RWPE2 (cell line): ENCODE results near the gene IFNK.

Experiments
- ATAC-seq: fragments of 200-7000 bp; cut with Tn5 transposase; 3 replicates; pipeline ENCODE4 v1.9.1; 2021; ENCODE audit warnings: low read depth
- DNase-seq: peaks from one replicate; pipeline ENCODE4 v3.0.0-alpha.2; 2020; ENCODE audit warnings: low spot score
- H3K27ac ChIP-seq: fragments of 450-650 bp; 2 replicates; pipeline ENCODE4 v1.5.1; 2017; ENCODE audit warnings: mild to moderate bottlenecking; ENCODE audit not compliant: poor library complexity, severe bottlenecking
- H3K27me3 ChIP-seq: fragments of 250-450 bp; sonication (Bioruptor Pico); 2 replicates; pipeline ENCODE4 v1.5.1; 2021; ENCODE audit warnings: mild to moderate bottlenecking, moderate library complexity; ENCODE audit not compliant: insufficient read depth, poor library complexity, severe bottlenecking
- H3K36me3 ChIP-seq: fragments of 250-450 bp; sonication (Bioruptor Pico); 2 replicates; pipeline ENCODE4 v1.5.1; 2020; ENCODE audit warnings: low read depth, mild to moderate bottlenecking, moderate library complexity
- H3K4me1 ChIP-seq: fragments of 250-450 bp; sonication (Bioruptor Pico); 2 replicates; pipeline ENCODE4 v1.5.1; 2021; ENCODE audit warnings: mild to moderate bottlenecking, moderate library complexity; ENCODE audit not compliant: insufficient read depth, poor library complexity, severe bottlenecking
- H3K4me3 ChIP-seq: fragments of 250-450 bp; sonication (Bioruptor Pico); 2 replicates; pipeline ENCODE4 v1.5.1; 2021; ENCODE audit warnings: mild to moderate bottlenecking, moderate library complexity; ENCODE audit not compliant: severe bottlenecking
- H3K9me3 ChIP-seq: fragments of 250-450 bp; sonication (Bioruptor Pico); 2 replicates; pipeline ENCODE4 v1.5.1; 2021; ENCODE audit warnings: mild to moderate bottlenecking, moderate library complexity; ENCODE audit not compliant: severe bottlenecking
- CTCF ChIP-seq: fragments of 450-650 bp; IDR thresholded peaks from one replicate; pipeline ENCODE4 v1.5.1; 2017; ENCODE audit warnings: mild to moderate bottlenecking, moderate library complexity; ENCODE audit not compliant: poor library complexity, severe bottlenecking

Gene IFNK

GRCh38 chr9:27505744-27506161 lies 18.3 kb upstream of the IFNK start:
- peaks cover 10% of the 10 kb centered on the region; the same call in 1 of the 2 replicates for H3K36me3 ChIP-seq

GRCh38 chr9:27506981-27507380 lies 17.1 kb upstream of the IFNK start:
- no peak for TF ChIP-seq CTCF

More at GRCh38 chr9:27505744-27506161, 18.3 kb upstream of the IFNK start:
- Histone ChIP-seq H3K9me3 (no peaks in the 10 kb centered on the region), H3K27me3 (no peaks in the 10 kb centered on the region), H3K4me3 (no peak overlapping the region), H3K27ac (peak overlapping the region; percentile 100), H3K4me1 (peaks cover 27% of the 10 kb centered on the region)
- ATAC-seq: peak; percentile 80
- DNase-seq: no peak
- no peak for TF ChIP-seq CTCF

GRCh38 chr9:27510780-27511179 lies 13.3 kb upstream of the IFNK start:
- ATAC-seq: 0 out of 3 replicates have a peak, but pooled peaks have one; percentile 18
- H3K9me3 ChIP-seq: no peaks in the 10 kb centered on the region
- H3K27ac ChIP-seq: peak overlapping the region; percentile 100
- TF ChIP-seq CTCF: no peak
- H3K27me3 ChIP-seq: no peaks in the 10 kb centered on the region
- peaks cover 6% of the 10 kb centered on the region; the same call in 1 of the 2 replicates for H3K36me3 ChIP-seq
- DNase-seq: no peak
- H3K4me1 ChIP-seq: peaks cover 20% of the 10 kb centered on the region
- no peak overlapping the region for H3K4me3 ChIP-seq

More at GRCh38 chr9:27506981-27507380, 17.1 kb upstream of the IFNK start:
- DNase-seq: no peak
- Histone ChIP-seq H3K9me3 (no peaks in the 10 kb centered on the region), H3K4me1 (peaks cover 28% of the 10 kb centered on the region), H3K27me3 (no peaks in the 10 kb centered on the region), H3K27ac (peak overlapping the region; percentile 100), H3K36me3 (peaks cover 10% of the 10 kb centered on the region; the same call in 1 of the 2 replicates), H3K4me3 (no peak overlapping the region)
- no peak for ATAC-seq

- no peaks in the 10 kb centered on the region for H3K27me3 ChIP-seq
- no peak for TF ChIP-seq CTCF
Measured at GRCh38 chr9:27511771-27512170, 12.3 kb upstream of the IFNK start.

GRCh38 chr9:27514551-27514950 lies 9.5 kb upstream of the IFNK start:
- H3K4me3 ChIP-seq: no peak overlapping the region
- no peaks in the 10 kb centered on the region for H3K9me3 ChIP-seq
- no peaks in the 10 kb centered on the region for H3K27me3 ChIP-seq
- no peak for ATAC-seq
- H3K27ac ChIP-seq: no peak overlapping the region
- H3K36me3 ChIP-seq: no peaks in the 10 kb centered on the region; the same call in 1 of the 2 replicates
- no peak for DNase-seq
- no peak for TF ChIP-seq CTCF
- H3K4me1 ChIP-seq: peaks cover 26% of the 10 kb centered on the region

More at GRCh38 chr9:27511771-27512170, 12.3 kb upstream of the IFNK start:
- no peaks in the 10 kb centered on the region for H3K9me3 ChIP-seq
- peak overlapping the region; percentile 100 for H3K27ac ChIP-seq
- peaks cover 6% of the 10 kb centered on the region; the same call in 1 of the 2 replicates for H3K36me3 ChIP-seq
- H3K4me1 ChIP-seq: peaks cover 12% of the 10 kb centered on the region
- no peak for ATAC-seq
- no peak overlapping the region for H3K4me3 ChIP-seq
- no peak for DNase-seq
